ENCODE results near the gene HS6ST3.

The HS6ST3 gene

GRCh38 chr13:96573563-96573962, 483.7 kb downstream of the HS6ST3 start:
- DNase-seq = no peak

GRCh38 chr13:96575423-96576320, 485.8 kb downstream of the HS6ST3 start:
- DNase-seq = no peak

- no peak for DNase-seq
These were observed 491.8 kb downstream of the HS6ST3 start for GRCh38 chr13:96581741-96582140.

- DNase-seq = no peak
These were observed 525.3 kb downstream of the HS6ST3 start for GRCh38 chr13:96615252-96615651.

GRCh38 chr13:96617528-96617927, 527.6 kb downstream of the HS6ST3 start:
- no peak for DNase-seq

- DNase-seq = no peak
These were observed 531.8 kb downstream of the HS6ST3 start for GRCh38 chr13:96621634-96622183.

- DNase-seq = no peak
These were observed 539.4 kb downstream of the HS6ST3 start for GRCh38 chr13:96629331-96629730.

GRCh38 chr13:96632536-96633320, 542.8 kb downstream of the HS6ST3 start:
- DNase-seq = no peak

GRCh38 chr13:96636001-96636709, 546.2 kb downstream of the HS6ST3 start:
- DNase-seq = no peak

GRCh38 chr13:96637039-96637438, 547.1 kb downstream of the HS6ST3 start:
- no peak for DNase-seq

GRCh38 chr13:96646101-96646500, 556.2 kb downstream of the HS6ST3 start:
- DNase-seq = no peak

- DNase-seq = no peak
These were observed 556.8 kb downstream of the HS6ST3 start for GRCh38 chr13:96646515-96647211.

- no peak for DNase-seq
These were observed 560.5 kb downstream of the HS6ST3 start for GRCh38 chr13:96650301-96650886.

- no peak for DNase-seq
These were observed 561.7 kb downstream of the HS6ST3 start for GRCh38 chr13:96651598-96651997.

GRCh38 chr13:96652506-96652905, 562.6 kb downstream of the HS6ST3 start:
- no peak for DNase-seq

- DNase-seq = no peak
These were observed 571.7 kb downstream of the HS6ST3 start for GRCh38 chr13:96661612-96662011.

- no peak for DNase-seq
These were observed 572.1 kb downstream of the HS6ST3 start for GRCh38 chr13:96662036-96662435.

GRCh38 chr13:96667294-96668018, 577.5 kb downstream of the HS6ST3 start:
- no peak for DNase-seq

GRCh38 chr13:96671073-96671472, 581.2 kb downstream of the HS6ST3 start:
- no peak for DNase-seq

- no peak for DNase-seq
These were observed 582.1 kb downstream of the HS6ST3 start for GRCh38 chr13:96672016-96672415.

GRCh38 chr13:96673825-96674224, 583.9 kb downstream of the HS6ST3 start:
- DNase-seq = no peak

Measured in CD4-positive, alpha-beta T cell treated with Interleukin-10 for 1 hour (primary cell).